SK-N-SH treated with all-trans-retinoic acid at 6 μM for 48 hours (cell line): ENCODE data around the gene GPRIN1.

Experiments
- ATAC-seq: fragments of 200-7000 bp; cut with Tn5 transposase; 3 replicates; pipeline ENCODE4 v1.9.1; 2020; ENCODE audit warnings: mild to moderate bottlenecking, moderate library complexity
- ARNTL ChIP-seq: fragments of 450-650 bp; formaldehyde crosslinking; IDR thresholded peaks from 2 replicates; pipeline ENCODE4 v1.5.0; 2020; ENCODE audit warnings: low read depth, mild to moderate bottlenecking, moderate library complexity, borderline replicate concordance
- BACH2 ChIP-seq: fragments of 250-450 bp; sonication (Bioruptor Pico); IDR thresholded peaks from 2 replicates; pipeline ENCODE4 v1.9.0; 2021; ENCODE audit warnings: mild to moderate bottlenecking, borderline replicate concordance
- CSDC2 ChIP-seq: fragments of 250-450 bp; sonication (Bioruptor Pico); IDR thresholded peaks from 2 replicates; pipeline ENCODE4 v1.5.0; 2020; ENCODE audit warnings: mild to moderate bottlenecking, moderate library complexity
- ESRRG ChIP-seq: fragments of 250-450 bp; sonication (Bioruptor Pico); IDR thresholded peaks from 2 replicates; pipeline ENCODE4 v1.6.1; 2021; ENCODE audit warnings: mild to moderate bottlenecking
- GLIS3 ChIP-seq: fragments of 250-450 bp; sonication (Bioruptor Pico); IDR thresholded peaks from 2 replicates; pipeline ENCODE4 v1.5.0; 2020; ENCODE audit warnings: mild to moderate bottlenecking, moderate library complexity
- ISL1 ChIP-seq: fragments of 250-450 bp; sonication (Bioruptor Pico); IDR thresholded peaks from 2 replicates; pipeline ENCODE4 v2.1.2; 2022; ENCODE audit warnings: mild to moderate bottlenecking, moderate library complexity
- OSR1 ChIP-seq: fragments of 250-450 bp; sonication (Bioruptor Pico); IDR thresholded peaks from 2 replicates; pipeline ENCODE4 v1.8.0; 2022; ENCODE audit warnings: moderate library complexity, mild to moderate bottlenecking, inconsistent platforms
- POU6F1 ChIP-seq: fragments of 250-450 bp; sonication (Bioruptor Pico); IDR thresholded peaks from 2 replicates; pipeline ENCODE4 v1.8.0; 2021; ENCODE audit warnings: low read depth, mild to moderate bottlenecking, moderate library complexity, borderline replicate concordance
- PPARA ChIP-seq: fragments of 250-450 bp; sonication (Bioruptor Pico); IDR thresholded peaks from 2 replicates; pipeline ENCODE4 v1.5.0; 2020; ENCODE audit warnings: mild to moderate bottlenecking, borderline replicate concordance
- RARB ChIP-seq: fragments of 250-450 bp; sonication (Bioruptor Pico); IDR thresholded peaks from 2 replicates; pipeline ENCODE4 v1.8.0; 2021; ENCODE audit warnings: mild to moderate bottlenecking, moderate library complexity
- SNAI2 ChIP-seq: fragments of 250-450 bp; sonication (Bioruptor Pico); IDR thresholded peaks from 2 replicates; pipeline ENCODE4 v1.5.0; 2020; ENCODE audit warnings: mild to moderate bottlenecking, moderate library complexity
- TCF4 ChIP-seq: fragments of 250-450 bp; sonication (Bioruptor Pico); IDR thresholded peaks from 2 replicates; pipeline ENCODE4 v1.8.0; 2021; ENCODE audit warnings: mild to moderate bottlenecking, moderate library complexity, borderline replicate concordance
- TOX ChIP-seq: fragments of 250-450 bp; sonication (Bioruptor Pico); IDR thresholded peaks from 2 replicates; pipeline ENCODE4 v1.8.0; 2021; ENCODE audit warnings: mild to moderate bottlenecking, moderate library complexity, borderline replicate concordance
- ZC3H10 ChIP-seq: fragments of 250-450 bp; sonication (Bioruptor Pico); IDR thresholded peaks from 2 replicates; pipeline ENCODE4 v1.5.1; 2021; ENCODE audit warnings: mild to moderate bottlenecking, moderate library complexity
- ZFP3 ChIP-seq: fragments of 250-450 bp; sonication (Bioruptor Pico); IDR thresholded peaks from 2 replicates; pipeline ENCODE4 v1.5.0; 2020; ENCODE audit warnings: mild to moderate bottlenecking, moderate library complexity
- ZFP30 ChIP-seq: fragments of 450-650 bp; formaldehyde crosslinking; IDR thresholded peaks from 2 replicates; pipeline ENCODE4 v1.5.0; 2022; ENCODE audit warnings: mild to moderate bottlenecking, moderate library complexity
- ZNF70 ChIP-seq: fragments of 450-650 bp; formaldehyde crosslinking; IDR thresholded peaks from 2 replicates; pipeline ENCODE4 v1.5.0; 2020; ENCODE audit warnings: mild to moderate bottlenecking, moderate library complexity
- TF ChIP-seq, protein P1 (sequence below): fragments of 250-450 bp; sonication (Bioruptor Pico); IDR thresholded peaks from 2 replicates; pipeline ENCODE4 v1.8.0; 2020; ENCODE audit warnings: mild to moderate bottlenecking, moderate library complexity, borderline replicate concordance
- TF ChIP-seq, protein P2 (sequence below): fragments of 250-450 bp; sonication (Bioruptor Pico); IDR thresholded peaks from 2 replicates; pipeline ENCODE4 v1.5.1; 2021; ENCODE audit warnings: mild to moderate bottlenecking, moderate library complexity

Gene GPRIN1

GRCh38 chr5:176579323-176579722 is 30.6 kb downstream of the GPRIN1 start (continued):
- TF ChIP-seq TCF4 (CRISPR knock-in tag) = no peak
- no peak for TF ChIP-seq BACH2
- TF ChIP-seq ARNTL (CRISPR knock-in tag) = no peak

GRCh38 chr5:176578391-176578808 is 31.6 kb downstream of the GPRIN1 start:
- peak; percentile 58 for ATAC-seq
- TF ChIP-seq ZNF70 (CRISPR knock-in tag) (no peak), TCF4 (CRISPR knock-in tag) (no peak), POU6F1 (CRISPR knock-in tag) (no peak), ESRRG (CRISPR knock-in tag) (no peak), PPARA (no peak), ZFP30 (no peak), OSR1 (CRISPR knock-in tag) (no peak), RARB (CRISPR knock-in tag) (no peak), ZFP3 (CRISPR knock-in tag) (no peak), CSDC2 (CRISPR knock-in tag) (no peak), TOX (CRISPR knock-in tag) (no peak), ISL1 (CRISPR knock-in tag) (no peak), ZC3H10 (CRISPR knock-in tag) (no peak), GLIS3 (no peak), SNAI2 (CRISPR knock-in tag) (no peak), BACH2 (no peak)
- TF ChIP-seq, protein P1, sequence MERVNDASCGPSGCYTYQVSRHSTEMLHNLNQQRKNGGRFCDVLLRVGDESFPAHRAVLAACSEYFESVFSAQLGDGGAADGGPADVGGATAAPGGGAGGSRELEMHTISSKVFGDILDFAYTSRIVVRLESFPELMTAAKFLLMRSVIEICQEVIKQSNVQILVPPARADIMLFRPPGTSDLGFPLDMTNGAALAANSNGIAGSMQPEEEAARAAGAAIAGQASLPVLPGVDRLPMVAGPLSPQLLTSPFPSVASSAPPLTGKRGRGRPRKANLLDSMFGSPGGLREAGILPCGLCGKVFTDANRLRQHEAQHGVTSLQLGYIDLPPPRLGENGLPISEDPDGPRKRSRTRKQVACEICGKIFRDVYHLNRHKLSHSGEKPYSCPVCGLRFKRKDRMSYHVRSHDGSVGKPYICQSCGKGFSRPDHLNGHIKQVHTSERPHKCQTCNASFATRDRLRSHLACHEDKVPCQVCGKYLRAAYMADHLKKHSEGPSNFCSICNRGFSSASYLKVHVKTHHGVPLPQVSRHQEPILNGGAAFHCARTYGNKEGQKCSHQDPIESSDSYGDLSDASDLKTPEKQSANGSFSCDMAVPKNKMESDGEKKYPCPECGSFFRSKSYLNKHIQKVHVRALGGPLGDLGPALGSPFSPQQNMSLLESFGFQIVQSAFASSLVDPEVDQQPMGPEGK (CRISPR knock-in tag) = no peak
- TF ChIP-seq, protein P2, sequence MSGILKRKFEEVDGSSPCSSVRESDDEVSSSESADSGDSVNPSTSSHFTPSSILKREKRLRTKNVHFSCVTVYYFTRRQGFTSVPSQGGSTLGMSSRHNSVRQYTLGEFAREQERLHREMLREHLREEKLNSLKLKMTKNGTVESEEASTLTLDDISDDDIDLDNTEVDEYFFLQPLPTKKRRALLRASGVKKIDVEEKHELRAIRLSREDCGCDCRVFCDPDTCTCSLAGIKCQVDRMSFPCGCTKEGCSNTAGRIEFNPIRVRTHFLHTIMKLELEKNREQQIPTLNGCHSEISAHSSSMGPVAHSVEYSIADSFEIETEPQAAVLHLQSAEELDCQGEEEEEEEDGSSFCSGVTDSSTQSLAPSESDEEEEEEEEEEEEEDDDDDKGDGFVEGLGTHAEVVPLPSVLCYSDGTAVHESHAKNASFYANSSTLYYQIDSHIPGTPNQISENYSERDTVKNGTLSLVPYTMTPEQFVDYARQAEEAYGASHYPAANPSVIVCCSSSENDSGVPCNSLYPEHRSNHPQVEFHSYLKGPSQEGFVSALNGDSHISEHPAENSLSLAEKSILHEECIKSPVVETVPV = no peak

DNA sequence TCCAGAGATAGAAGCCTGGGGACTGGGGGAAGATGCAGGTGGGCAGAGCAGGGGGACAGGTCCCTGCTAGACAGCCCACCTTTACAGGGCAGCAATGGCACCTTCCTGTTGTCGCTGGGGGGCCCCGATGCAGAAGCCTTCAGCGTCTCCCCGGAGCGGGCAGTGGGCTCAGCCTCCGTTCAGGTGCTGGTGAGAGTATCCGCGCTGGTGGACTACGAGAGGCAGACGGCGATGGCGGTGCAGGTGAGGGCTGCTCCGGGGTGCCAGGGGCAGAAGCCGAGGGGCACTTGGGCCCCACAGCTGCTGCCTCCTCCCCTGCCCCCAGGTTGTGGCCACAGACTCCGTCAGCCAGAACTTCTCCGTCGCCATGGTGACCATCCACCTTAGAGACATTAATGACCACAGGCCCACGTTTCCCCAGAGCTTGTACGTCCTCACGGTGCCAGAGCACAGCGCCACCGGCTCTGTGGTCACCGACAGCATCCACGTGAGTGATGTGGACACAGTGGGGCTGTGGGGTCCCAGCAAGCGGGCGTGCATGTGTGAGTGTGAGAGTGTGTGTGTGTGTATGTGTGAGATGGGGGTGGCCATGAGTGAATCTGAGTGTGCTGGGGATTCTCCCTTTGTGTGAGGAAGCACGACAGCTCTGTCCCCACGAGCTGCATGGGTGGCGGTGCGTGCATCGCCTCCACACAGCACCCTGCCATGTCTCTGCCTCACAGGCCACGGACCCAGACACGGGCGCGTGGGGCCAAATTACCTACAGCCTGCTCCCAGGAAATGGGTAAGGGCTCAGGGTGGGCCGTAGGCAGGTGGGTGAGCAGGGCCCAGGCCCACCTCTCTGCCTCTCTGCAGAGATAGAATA is 32.4 kb downstream of the GPRIN1 start:
- TF ChIP-seq ZFP30 = no peak
- no peak for TF ChIP-seq ZC3H10 (CRISPR knock-in tag)
- TF ChIP-seq, protein P1 (CRISPR knock-in tag) = no peak
- TF ChIP-seq TCF4 (CRISPR knock-in tag) = no peak
- TF ChIP-seq POU6F1 (CRISPR knock-in tag) = no peak
- no peak for TF ChIP-seq GLIS3
- no peak for ATAC-seq
